Stimulated activated naive CD4-positive, alpha-beta T cell (primary cell): ENCODE data around the gene EPOP.

Source experiments
- DNase-seq, 6 experiments: peaks; one replicate each; lab custom pipeline; 2025; lab: John Stamatoyannopoulos, UW

EPOP gene

GRCh38 chr17:38674014-38674748 lies 576 bp downstream of the EPOP start:
- DNase-seq, result peak in 1 of 6 experiments; percentile 58

- no peak for DNase-seq
Measured at GRCh38 chr17:38673707-38674013, 1.1 kb downstream of the EPOP start.

GRCh38 chr17:38672788-38673706 lies 1.7 kb downstream of the EPOP start:
- no peak for DNase-seq

GRCh38 chr17:38671939-38672720 lies 2.6 kb downstream of the EPOP start:
- no peak for DNase-seq

GRCh38 chr17:38669520-38669919 lies 5.2 kb downstream of the EPOP start:
- no peak for DNase-seq

GRCh38 chr17:38667787-38668122 lies 7.0 kb downstream of the EPOP start:
- no peak for DNase-seq

- peak in 4 of 6 experiments; percentile 9 to 32 (median 26) for DNase-seq
Measured at GRCh38 chr17:38667099-38667786, 7.5 kb downstream of the EPOP start.

- no peak for DNase-seq
Measured at GRCh38 chr17:38663964-38664644, 10.7 kb downstream of the EPOP start.

GRCh38 chr17:38663125-38663751 lies 11.5 kb downstream of the EPOP start:
- peak in 2 of 6 experiments; percentile 2 to 7 for DNase-seq

- DNase-seq, result no peak
Measured at GRCh38 chr17:38660097-38661025, 14.4 kb downstream of the EPOP start.

- DNase-seq, result no peak
Measured at GRCh38 chr17:38659415-38659814, 15.3 kb downstream of the EPOP start.

- no peak for DNase-seq
Measured at GRCh38 chr17:38658741-38659345, 15.9 kb downstream of the EPOP start.

GRCh38 chr17:38657824-38658740 lies 16.7 kb downstream of the EPOP start:
- no peak for DNase-seq

- DNase-seq, result no peak
Measured at GRCh38 chr17:38656959-38657823, 17.6 kb downstream of the EPOP start.

GRCh38 chr17:38654411-38655398 lies 20.1 kb downstream of the EPOP start:
- no peak for DNase-seq

GRCh38 chr17:38653679-38654078 lies 21.1 kb downstream of the EPOP start:
- DNase-seq, result no peak
